Sigmoid colon (tissue), 7 donors: Measurements from ENCODE around the gene MITF. TPM values are rescaled to one million over a fixed set of nuclear protein-coding genes. Genes with fewer than 3 reads are reported as not detected.

ENCODE experiments used
- DNase-seq: peaks from one replicate; pipeline ENCODE4 v3.0.0-alpha.2; 2019
- H3K27ac ChIP-seq, 4 donors: fragments of 200-600 bp; sonication (generic); one replicate each; pipeline ENCODE4 v1.5.1; 2016 to 2019; ENCODE audit warnings: mild to moderate bottlenecking in 1 of 4
- H3K27me3 ChIP-seq, 3 donors: fragments of 200-600 bp; sonication (generic); one replicate each; pipeline ENCODE4 v1.5.1; 2019; ENCODE audit warnings: mild to moderate bottlenecking in 1 of 3
- H3K36me3 ChIP-seq, 4 donors: fragments of 200-600 bp; sonication (generic); one replicate each; pipeline ENCODE4 v1.5.1; 2016 to 2019
- H3K4me1 ChIP-seq, 4 donors: fragments of 200-600 bp; sonication (generic); one replicate each; pipeline ENCODE4 v1.5.1; 2017 to 2019
- H3K4me3 ChIP-seq, 4 donors: fragments of 200-600 bp; sonication (generic); one replicate each; pipeline ENCODE4 v1.5.1; 2017 to 2019; ENCODE audit warnings: mild to moderate bottlenecking in 2 of 4, moderate library complexity in 1 of 4
- H3K9me3 ChIP-seq, 4 donors: fragments of 200-600 bp in 3 of 4; sonication (generic) in 3 of 4; one replicate each; pipeline versions ENCODE4 v1.5.1 to v1.6.1; 2013 to 2019
- EP300 ChIP-seq, 4 donors: sonication (generic); formaldehyde crosslinking; IDR thresholded peaks; one replicate each; pipeline ENCODE4 v1.6.1; 2017; ENCODE audit warnings: antibody characterized with exemption in 4 of 4
- POLR2A ChIP-seq, 2 donors: fragments of 450-650 bp; IDR thresholded peaks; one replicate each; pipeline ENCODE4 v1.6.1; 2016; ENCODE audit warnings: antibody characterized with exemption in 2 of 2, mild to moderate bottlenecking in 2 of 2, moderate library complexity in 2 of 2
- POLR2AphosphoS5 ChIP-seq, 4 donors: sonication (generic); formaldehyde crosslinking; IDR thresholded peaks; one replicate each; pipeline ENCODE4 v1.6.1; 2017; ENCODE audit warnings: antibody characterized with exemption in 4 of 4
- WGBS, 2 donors: extraction: QIAGEN DNeasy Blood & Tissue Kit; methylation state at CpG; one replicate each; pipeline ENCODE4 v1.1.7; 2013; 5-methylcytosine and 5-hydroxymethylcytosine counted together
- intact Hi-C: fragments of 100-400 bp; cut with DNase I; formaldehyde crosslinking; loops from one replicate; pipeline ENCODE4 v1.15.1; 2023
- polyA plus RNA-seq, 3 donors: library from polyadenylated mRNA; stranded (reverse); fragments of 200-250 nt; gene quantifications; one replicate each; pipeline ENCODE4 v1.2.3, GENCODE V29; 2013
- total RNA-seq, 4 donors: library from RNA; depleted of rRNA; stranded (reverse); fragments of >200 nt; gene quantifications; one replicate each; pipeline ENCODE4 v1.1.0, GENCODE V29; 2016
- TF ChIP-seq, protein P1 (sequence below), 4 experiments: fragments of 450-650 bp in 3 of 4; fragments of 200-600 bp in 1 of 4; IDR thresholded peaks; one replicate each; pipeline ENCODE4 v1.5.1; 2016 to 2019; ENCODE audit warnings: antibody characterized with exemption in 4 of 4, mild to moderate bottlenecking in 3 of 4, moderate library complexity in 2 of 4
- donor health status: healthy with polysubstance abuse.
- donor health status: Bipolar disorder and iron deficiency.
- donor health status: healthy.

MITF gene
- total and polyA plus RNA-seq, 7 donors, result 2.1 to 73.2 (median 65.4) TPM

DNA sequence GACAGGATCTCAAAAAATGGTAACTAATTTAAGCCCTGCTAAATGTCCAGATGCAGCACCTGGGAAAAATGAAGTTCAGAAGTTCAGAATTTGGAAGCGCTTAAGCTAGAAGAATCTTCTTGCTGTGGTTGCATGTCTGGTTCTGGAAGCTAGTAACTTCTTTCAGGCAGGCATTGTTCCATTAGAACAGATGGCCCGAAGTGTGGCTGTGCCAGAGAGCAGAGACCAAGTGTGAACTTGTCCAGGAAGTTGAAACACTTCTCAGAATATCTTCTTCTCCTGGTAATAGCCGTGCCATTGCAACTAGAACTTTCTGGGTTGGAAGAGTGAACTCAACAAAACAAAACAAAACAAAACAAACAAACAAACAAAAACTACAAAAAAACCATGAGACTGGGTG lies 80.0 kb downstream of the MITF start:
- intact Hi-C loops, result no loop called here
- Histone ChIP-seq H3K27me3 (no peaks in the 10 kb centered on the region), H3K36me3 (no peaks in the 10 kb centered on the region), H3K4me3 (no peak overlapping the region), H3K9me3 (no peaks in the 10 kb centered on the region), H3K4me1 (peaks cover 0 to 75% (median 59%) of the 10 kb centered on the region in 4 donors), H3K27ac (no peak overlapping the region)
- peak; percentile 69 for DNase-seq
- WGBS, 2 donors, result 78% methylated on average over 3 of the region's 3 CpGs
- TF ChIP-seq EP300 (IDR thresholded peaks at IDR 0.05) (no peak), POLR2A (IDR thresholded peaks at IDR 0.05) (no peak)
- TF ChIP-seq, protein P1, sequence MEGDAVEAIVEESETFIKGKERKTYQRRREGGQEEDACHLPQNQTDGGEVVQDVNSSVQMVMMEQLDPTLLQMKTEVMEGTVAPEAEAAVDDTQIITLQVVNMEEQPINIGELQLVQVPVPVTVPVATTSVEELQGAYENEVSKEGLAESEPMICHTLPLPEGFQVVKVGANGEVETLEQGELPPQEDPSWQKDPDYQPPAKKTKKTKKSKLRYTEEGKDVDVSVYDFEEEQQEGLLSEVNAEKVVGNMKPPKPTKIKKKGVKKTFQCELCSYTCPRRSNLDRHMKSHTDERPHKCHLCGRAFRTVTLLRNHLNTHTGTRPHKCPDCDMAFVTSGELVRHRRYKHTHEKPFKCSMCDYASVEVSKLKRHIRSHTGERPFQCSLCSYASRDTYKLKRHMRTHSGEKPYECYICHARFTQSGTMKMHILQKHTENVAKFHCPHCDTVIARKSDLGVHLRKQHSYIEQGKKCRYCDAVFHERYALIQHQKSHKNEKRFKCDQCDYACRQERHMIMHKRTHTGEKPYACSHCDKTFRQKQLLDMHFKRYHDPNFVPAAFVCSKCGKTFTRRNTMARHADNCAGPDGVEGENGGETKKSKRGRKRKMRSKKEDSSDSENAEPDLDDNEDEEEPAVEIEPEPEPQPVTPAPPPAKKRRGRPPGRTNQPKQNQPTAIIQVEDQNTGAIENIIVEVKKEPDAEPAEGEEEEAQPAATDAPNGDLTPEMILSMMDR (IDR thresholded peaks at IDR 0.05), result no peak

DNA sequence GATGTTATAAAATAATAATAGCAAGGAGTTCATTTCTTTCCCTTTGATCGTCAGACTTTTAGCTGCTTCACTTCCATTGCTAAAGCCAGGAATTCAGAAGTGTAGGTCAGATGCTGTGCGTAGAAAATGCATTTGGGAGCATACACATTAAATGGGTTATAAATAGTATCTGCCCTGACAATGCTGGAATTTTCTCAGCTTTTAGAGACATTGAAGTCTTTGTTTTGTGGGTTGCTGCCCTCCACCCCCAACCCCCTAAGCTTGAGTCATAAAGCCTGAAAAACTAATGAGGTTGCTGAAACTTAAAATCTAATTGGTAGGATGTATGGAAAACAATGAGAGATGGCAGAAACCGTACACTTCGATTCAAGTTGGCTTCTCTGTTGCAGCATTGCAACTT lies 81.9 kb downstream of the MITF start:
- WGBS, 2 donors, result 88 to 91% methylated on average over 4 of the region's 4 CpGs
- TF ChIP-seq, protein P1 (IDR thresholded peaks at IDR 0.05), result no peak
- TF ChIP-seq POLR2A (IDR thresholded peaks at IDR 0.05) (no peak), POLR2AphosphoS5 (IDR thresholded peaks at IDR 0.05) (no peak), EP300 (IDR thresholded peaks at IDR 0.05) (no peak)
- Histone ChIP-seq H3K27ac (no peak overlapping the region), H3K4me3 (no peak overlapping the region), H3K9me3 (no peaks in the 10 kb centered on the region), H3K4me1 (peaks cover 0 to 62% (median 49%) of the 10 kb centered on the region in 4 donors), H3K27me3 (no peaks in the 10 kb centered on the region), H3K36me3 (no peaks in the 10 kb centered on the region)
- no peak for DNase-seq
- intact Hi-C loops, result no loop called here

DNA sequence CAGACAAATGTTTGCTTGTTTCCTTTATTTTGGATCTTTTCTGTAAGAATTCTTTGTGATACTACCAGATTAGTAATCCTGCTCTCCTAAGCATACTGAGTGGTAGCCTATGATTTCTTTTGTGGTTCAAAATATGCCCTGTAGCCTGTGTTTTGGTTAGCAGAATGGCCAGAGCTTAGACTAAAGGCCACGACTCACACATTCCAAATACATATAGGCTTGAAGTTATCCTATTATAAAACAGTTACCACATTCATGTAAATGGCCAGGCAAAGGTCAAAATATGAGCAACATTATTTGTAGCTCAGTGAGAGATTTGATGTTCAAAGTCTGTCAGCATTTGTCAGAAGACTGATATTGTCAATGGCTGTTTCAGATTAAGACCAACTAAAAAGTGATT lies 84.5 kb downstream of the MITF start:
- Histone ChIP-seq H3K4me1 (peaks cover 0 to 43% (median 33%) of the 10 kb centered on the region in 4 donors), H3K27ac (no peak overlapping the region)
- TF ChIP-seq POLR2A (IDR thresholded peaks at IDR 0.05) (no peak), POLR2AphosphoS5 (IDR thresholded peaks at IDR 0.05) (no peak), EP300 (IDR thresholded peaks at IDR 0.05) (no peak)
- TF ChIP-seq, protein P1 (IDR thresholded peaks at IDR 0.05), result no peak

DNA sequence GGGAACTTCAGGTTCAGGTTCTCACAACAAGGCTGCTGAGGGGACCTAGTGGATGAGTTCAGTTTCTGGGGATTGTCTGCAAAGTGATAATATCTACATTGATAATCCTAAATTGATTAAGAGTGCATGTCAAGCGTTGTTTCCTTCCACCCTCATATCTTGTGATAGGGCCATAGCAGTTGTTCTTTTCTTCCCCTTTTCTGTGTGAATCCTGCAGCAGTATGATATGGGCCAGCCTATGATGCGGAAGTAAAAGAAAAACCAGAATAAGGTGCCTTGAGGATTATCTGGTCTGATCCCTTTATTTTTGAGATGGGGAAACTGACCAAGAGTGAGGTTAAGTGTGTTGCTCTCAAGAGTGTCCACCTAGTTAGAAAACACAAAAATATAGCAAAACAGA lies 86.2 kb downstream of the MITF start:
- no peaks in the 10 kb centered on the region for H3K9me3 ChIP-seq
- no peak for DNase-seq
- 90 to 92% methylated on average over 2 of the region's 2 CpGs for WGBS, 2 donors
- H3K36me3 ChIP-seq, result no peaks in the 10 kb centered on the region
- TF ChIP-seq, protein P1 (IDR thresholded peaks at IDR 0.05), result no peak
- TF ChIP-seq POLR2AphosphoS5 (IDR thresholded peaks at IDR 0.05), result no peak
- no peak for TF ChIP-seq EP300 (IDR thresholded peaks at IDR 0.05)
- TF ChIP-seq POLR2A (IDR thresholded peaks at IDR 0.05), result no peak
- H3K27ac ChIP-seq, result no peak overlapping the region
- intact Hi-C loops, result no loop called here
- peaks cover 0 to 29% (median 16%) of the 10 kb centered on the region in 4 donors for H3K4me1 ChIP-seq
- no peaks in the 10 kb centered on the region for H3K27me3 ChIP-seq
- H3K4me3 ChIP-seq, result no peak overlapping the region

More for the DNA sequence above, 84.5 kb downstream of the MITF start:
- Histone ChIP-seq H3K4me3 (no peak overlapping the region), H3K27me3 (no peaks in the 10 kb centered on the region), H3K36me3 (no peaks in the 10 kb centered on the region), H3K9me3 (no peaks in the 10 kb centered on the region)
- WGBS, 2 donors, result 33 to 86% methylated on average over 1 of the region's 1 CpG
- intact Hi-C loops, result no loop called here
- no peak for DNase-seq

DNA sequence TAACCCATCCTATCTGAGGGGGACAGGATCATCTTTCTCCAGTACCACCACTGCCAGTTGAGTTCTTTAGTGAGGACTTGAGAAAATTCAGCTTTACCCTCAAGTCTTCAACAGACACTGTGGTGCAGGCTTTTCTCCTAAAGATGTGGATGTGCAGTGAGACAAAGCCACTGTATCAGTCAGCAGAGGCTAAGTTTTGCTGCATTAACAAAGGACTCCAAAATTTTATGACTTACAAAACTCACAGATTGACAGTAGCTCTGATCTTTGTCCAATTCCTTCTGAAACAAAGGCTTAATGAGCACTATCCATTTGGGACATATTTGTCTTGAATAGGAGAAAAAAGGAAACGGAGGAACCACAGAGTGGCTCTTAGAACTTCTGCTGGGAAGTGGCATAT lies 87.9 kb downstream of the MITF start:
- no peak for TF ChIP-seq POLR2AphosphoS5 (IDR thresholded peaks at IDR 0.05)
- TF ChIP-seq POLR2A (IDR thresholded peaks at IDR 0.05), result no peak
- TF ChIP-seq, protein P1 (IDR thresholded peaks at IDR 0.05), result no peak
- no peak for TF ChIP-seq EP300 (IDR thresholded peaks at IDR 0.05)
- H3K4me1 ChIP-seq, result peaks cover 0 to 21% (median 6%) of the 10 kb centered on the region in 4 donors
- H3K27me3 ChIP-seq, result no peaks in the 10 kb centered on the region
- no peaks in the 10 kb centered on the region for H3K9me3 ChIP-seq
- DNase-seq, result no peak
- intact Hi-C loops, result no loop called here
- 91% methylated on average over 1 of the region's 1 CpG for WGBS, 2 donors
- no peaks in the 10 kb centered on the region for H3K36me3 ChIP-seq
- H3K27ac ChIP-seq, result no peak overlapping the region
- no peak overlapping the region for H3K4me3 ChIP-seq
